HG03095 (cell line): Measurements from ENCODE around the gene MCHR2.
"Not testable (repeated sequence)": the region's sequence is repeated elsewhere in the genome, so short reads cannot be mapped to it uniquely, and the experiment has no call there.

ENCODE experiments used
- ATAC-seq: cut with Tn5 transposase; IDR thresholded peaks from one replicate; pipeline ENCODE4 v1.9.1; 2021; ENCODE audit warnings: moderate library complexity; ENCODE audit not compliant: unreplicated experiment

Gene MCHR2

GRCh38 chr6:99993533-99994251, at the start of gene MCHR2:
Gene MCHR2 (minus strand): TSS chr6:99994223. CDS start chr6:99956147, 38,076 bp downstream.
- no peak for ATAC-seq

- not testable (repeated sequence) for ATAC-seq
Observed at GRCh38 chr6:100038546-100038945, 44.5 kb upstream of the MCHR2 start.

- ATAC-seq, result no peak
Observed at GRCh38 chr6:100035873-100036653, 42.0 kb upstream of the MCHR2 start.

GRCh38 chr6:100023798-100024197, 29.8 kb upstream of the MCHR2 start:
- ATAC-seq, result no peak

GRCh38 chr6:100022847-100023246, 28.8 kb upstream of the MCHR2 start:
- no peak for ATAC-seq

GRCh38 chr6:100008857-100009256, 14.8 kb upstream of the MCHR2 start:
- no peak for ATAC-seq

- ATAC-seq, result peak; percentile 95
Observed at GRCh38 chr6:100001915-100002388, 7.9 kb upstream of the MCHR2 start.

- no peak for ATAC-seq
Observed at GRCh38 chr6:99997141-99997540, 3.1 kb upstream of the MCHR2 start.

- ATAC-seq, result no peak
Observed at GRCh38 chr6:99995916-99996315, 1.9 kb upstream of the MCHR2 start.

- ATAC-seq, result no peak
Observed at GRCh38 chr6:99993146-99993532, 884 bp downstream of the MCHR2 start.

GRCh38 chr6:99991955-99992354, 2.1 kb downstream of the MCHR2 start:
- ATAC-seq, result no peak

GRCh38 chr6:99980741-99981140, 13.3 kb downstream of the MCHR2 start:
- no peak for ATAC-seq

GRCh38 chr6:99979953-99980352, 14.1 kb downstream of the MCHR2 start:
- no peak for ATAC-seq

- no peak for ATAC-seq
Observed at GRCh38 chr6:99967052-99967451, 27.0 kb downstream of the MCHR2 start.

GRCh38 chr6:99960027-99960426, 34.0 kb downstream of the MCHR2 start:
- ATAC-seq, result no peak

- ATAC-seq, result no peak
Observed at GRCh38 chr6:99951016-99951805, 42.8 kb downstream of the MCHR2 start.

GRCh38 chr6:99946005-99946404, 48.0 kb downstream of the MCHR2 start:
- ATAC-seq, result no peak

GRCh38 chr6:99943846-99944245, 50.2 kb downstream of the MCHR2 start:
- ATAC-seq, result no peak

GRCh38 chr6:99940582-99940981, 53.4 kb downstream of the MCHR2 start:
- no peak for ATAC-seq

- no peak for ATAC-seq
Observed at GRCh38 chr6:99933129-99933528, 60.9 kb downstream of the MCHR2 start.

GRCh38 chr6:99912657-99913056, 81.4 kb downstream of the MCHR2 start:
- ATAC-seq, result no peak
